RCC 7860 (cell line): ENCODE data around the gene MTCH1.
"Not testable (repeated sequence)": the region's sequence is repeated elsewhere in the genome, so short reads cannot be mapped to it uniquely, and the experiment has no call there.

Source experiments
- DNase-seq: peaks from one replicate; pipeline ENCODE4 v3.0.0-alpha.2; 2015; ENCODE audit warnings: low spot score
- FAIRE-seq: peaks from 2 replicates; lab custom pipeline; 2012; peaks lifted over from hg19 to GRCh38; lab: Jason Lieb, UNC

Gene MTCH1

DNA sequence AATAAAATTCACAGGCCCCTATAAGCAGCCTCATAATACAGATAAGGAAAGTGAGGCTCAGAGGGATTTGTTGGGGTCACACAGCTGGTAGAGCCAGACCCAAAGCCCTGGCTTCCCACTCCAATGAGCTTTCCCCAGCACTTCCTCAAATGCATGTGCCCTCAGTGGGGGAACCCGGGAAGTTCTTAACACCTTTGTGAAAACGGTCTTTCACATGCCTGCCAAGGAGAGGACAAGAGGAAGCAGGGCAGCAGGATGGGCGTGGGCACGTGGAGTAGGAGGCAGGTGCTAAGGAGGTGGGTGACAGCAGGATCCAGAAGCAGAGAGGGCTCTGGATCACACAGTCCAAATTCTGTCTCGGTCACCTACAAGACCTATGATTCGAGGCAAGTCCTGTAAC, 30.9 kb downstream of the MTCH1 start:
- FAIRE-seq (no peak), DNase-seq (no peak)

- DNase-seq: no peak
- no peak for FAIRE-seq
Measured at GRCh38 chr6:36954262-36954931, 31.6 kb downstream of the MTCH1 start, which contains the start of gene PI16. TSS of gene PI16 (plus strand) at chr6:36954738. CDS start at chr6:36954761, 23 bp downstream.

DNA sequence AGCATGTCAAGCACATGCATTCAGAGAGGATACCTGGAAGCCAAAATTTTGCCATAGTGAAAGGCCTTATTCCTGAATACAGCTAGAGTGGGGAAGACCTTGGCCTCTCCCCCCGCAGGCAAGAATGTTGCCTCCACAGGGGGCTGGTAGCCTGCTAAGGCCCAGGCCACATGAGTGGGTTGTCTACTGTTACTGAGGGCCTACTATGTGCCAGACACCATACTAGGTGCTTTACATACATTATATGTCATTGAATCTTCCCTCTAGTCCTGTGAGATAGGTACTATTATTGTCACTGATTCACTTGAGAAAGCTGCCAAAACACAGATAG, 32.1 kb downstream of the MTCH1 start:
- DNase-seq (no peak), FAIRE-seq (no peak)

GRCh38 chr6:36949636-36950035, 36.4 kb downstream of the MTCH1 start:
- FAIRE-seq: no peak
- peak; percentile 28 for DNase-seq

DNA sequence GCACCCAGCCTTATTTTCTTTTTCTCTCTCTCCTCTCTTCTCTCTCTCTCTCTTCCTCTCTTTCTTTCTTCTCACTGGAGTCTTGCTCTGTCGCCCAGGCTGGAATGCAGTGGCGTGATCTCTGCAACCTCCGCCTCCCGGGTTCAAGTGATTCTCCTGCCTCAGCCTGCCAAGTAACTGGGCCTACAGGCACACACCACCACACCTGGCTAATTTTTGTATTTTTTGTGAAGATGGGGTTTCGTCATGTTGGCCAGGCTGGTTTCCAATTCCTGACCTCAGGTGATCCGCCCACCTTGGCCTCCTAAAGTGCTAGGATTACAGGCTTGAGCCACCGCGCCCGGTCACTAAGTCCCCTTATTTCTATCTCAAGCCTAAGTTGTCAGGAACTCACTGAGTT, 36.9 kb downstream of the MTCH1 start:
- FAIRE-seq: not testable (repeated sequence)

DNA sequence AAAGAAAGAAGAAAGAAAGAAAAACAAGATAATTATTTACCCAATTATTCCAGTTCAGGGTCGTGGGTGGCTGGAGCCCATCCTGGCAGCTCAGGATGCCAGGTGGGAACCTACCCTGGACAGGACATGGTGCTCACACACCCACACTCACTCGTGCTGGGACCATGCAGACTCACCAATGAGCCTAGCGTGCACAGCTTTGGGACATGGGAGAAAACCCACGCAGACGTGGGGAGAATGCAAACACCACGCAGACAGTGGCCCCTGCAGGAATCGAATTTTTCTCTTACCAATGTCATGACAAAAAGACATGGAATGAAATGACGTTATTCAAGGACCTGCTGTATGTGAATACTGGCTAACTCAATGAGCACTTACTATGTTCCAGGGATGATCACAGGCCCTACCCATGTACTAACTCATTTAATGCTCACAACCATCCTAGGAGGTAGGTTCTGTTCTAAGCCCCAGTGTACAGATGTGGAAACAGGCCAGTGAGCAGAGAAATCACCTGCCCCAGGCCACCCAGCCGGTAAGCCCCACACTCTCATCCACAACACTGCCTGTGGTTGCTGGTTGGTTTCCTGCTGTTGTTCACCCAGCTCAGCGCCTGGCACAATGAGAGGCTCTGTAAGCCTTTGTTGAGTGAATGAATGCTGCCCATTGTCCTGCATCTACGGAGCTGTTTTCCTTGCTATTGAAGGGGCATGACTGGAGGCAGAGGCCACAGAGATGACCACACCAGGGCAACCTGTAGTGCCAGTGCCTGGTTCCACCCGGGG, 38.2 kb downstream of the MTCH1 start:
- FAIRE-seq: no peak

More for the DNA sequence above, 36.9 kb downstream of the MTCH1 start:
- DNase-seq: not testable (repeated sequence)

GRCh38 chr6:36946526-36946925, 39.5 kb downstream of the MTCH1 start:
- no peak for FAIRE-seq
- DNase-seq: no peak

More for the DNA sequence above, 38.2 kb downstream of the MTCH1 start:
- DNase-seq: no peak

- FAIRE-seq (no peak), DNase-seq (no peak)
Measured at GRCh38 chr6:36945301-36945700, 40.7 kb downstream of the MTCH1 start.

GRCh38 chr6:36944650-36945049, 41.3 kb downstream of the MTCH1 start:
- DNase-seq (no peak), FAIRE-seq (no peak)

DNA sequence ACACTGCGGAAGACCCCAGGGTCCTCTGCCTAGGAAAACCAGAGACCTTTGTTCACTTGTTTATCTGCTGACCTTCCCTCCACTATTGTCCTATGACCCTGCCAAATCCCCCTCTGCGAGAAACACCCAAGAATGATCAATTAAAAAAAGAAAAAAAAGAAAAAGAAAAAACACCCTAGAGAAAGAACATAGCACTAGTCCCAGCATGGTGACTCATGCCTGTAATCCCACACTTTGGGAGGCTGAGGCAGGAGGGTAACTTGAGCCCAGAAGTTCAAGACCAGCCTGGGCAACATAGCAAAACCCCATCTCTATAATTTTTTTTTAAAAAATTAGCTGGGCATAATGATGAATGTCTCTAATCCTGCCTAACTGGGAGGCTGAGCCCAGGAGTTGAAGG, 43.7 kb downstream of the MTCH1 start:
- not testable (repeated sequence) for FAIRE-seq

GRCh38 chr6:36941561-36941960, 44.4 kb downstream of the MTCH1 start:
- not testable (repeated sequence) for FAIRE-seq, DNase-seq

More for the DNA sequence above, 43.7 kb downstream of the MTCH1 start:
- not testable (repeated sequence) for DNase-seq

- DNase-seq: no peak
- no peak for FAIRE-seq
Measured at GRCh38 chr6:36940027-36940426, 46.0 kb downstream of the MTCH1 start.

- FAIRE-seq, DNase-seq: not testable (repeated sequence)
Measured at GRCh38 chr6:36939005-36939404, 47.0 kb downstream of the MTCH1 start.

GRCh38 chr6:36938536-36938935, 47.5 kb downstream of the MTCH1 start:
- no peak for FAIRE-seq
- DNase-seq: no peak

DNA sequence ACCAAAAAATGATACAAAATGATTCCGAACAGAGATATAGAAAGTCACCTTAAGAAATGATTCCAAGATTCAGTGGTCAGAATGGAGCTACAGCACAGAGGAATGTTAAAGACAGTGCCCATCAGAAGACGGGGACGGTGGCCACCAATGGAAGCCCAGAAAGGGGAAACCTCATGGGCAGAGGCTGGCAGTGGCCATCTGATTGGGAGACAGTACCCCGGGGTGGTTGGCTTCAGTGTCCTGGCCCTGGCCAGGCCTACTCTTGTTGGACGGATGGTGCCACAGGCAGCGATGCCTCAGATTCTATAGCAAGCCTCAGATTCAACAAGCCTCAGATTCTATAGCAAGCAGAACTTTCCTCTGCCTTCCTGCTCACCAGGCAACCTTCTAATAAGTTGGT, 48.1 kb downstream of the MTCH1 start:
- DNase-seq: no peak
- no peak for FAIRE-seq

DNA sequence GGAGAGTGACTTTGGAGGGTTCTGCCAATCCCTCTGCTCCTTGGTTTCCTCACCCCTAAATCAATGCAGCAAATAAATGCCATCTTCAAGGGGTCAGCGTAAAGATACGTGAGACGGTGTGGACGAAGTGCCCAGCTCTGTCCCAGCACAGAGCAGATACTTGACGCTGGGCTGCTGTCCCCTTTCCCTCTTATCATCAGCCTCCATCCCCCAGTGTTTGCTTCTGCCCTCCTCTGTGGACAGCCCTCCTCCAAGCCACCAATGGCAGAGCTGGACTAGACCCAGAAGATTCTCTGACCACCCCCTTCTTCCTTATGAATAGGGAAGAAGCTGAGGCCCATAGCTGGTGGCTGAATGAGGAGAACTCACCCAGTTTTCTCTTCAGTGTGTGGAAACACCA, 49.2 kb downstream of the MTCH1 start:
- DNase-seq (no peak), FAIRE-seq (no peak)

- DNase-seq (no peak), FAIRE-seq (no peak)
Measured at GRCh38 chr6:36934901-36935300, 51.1 kb downstream of the MTCH1 start.

DNA sequence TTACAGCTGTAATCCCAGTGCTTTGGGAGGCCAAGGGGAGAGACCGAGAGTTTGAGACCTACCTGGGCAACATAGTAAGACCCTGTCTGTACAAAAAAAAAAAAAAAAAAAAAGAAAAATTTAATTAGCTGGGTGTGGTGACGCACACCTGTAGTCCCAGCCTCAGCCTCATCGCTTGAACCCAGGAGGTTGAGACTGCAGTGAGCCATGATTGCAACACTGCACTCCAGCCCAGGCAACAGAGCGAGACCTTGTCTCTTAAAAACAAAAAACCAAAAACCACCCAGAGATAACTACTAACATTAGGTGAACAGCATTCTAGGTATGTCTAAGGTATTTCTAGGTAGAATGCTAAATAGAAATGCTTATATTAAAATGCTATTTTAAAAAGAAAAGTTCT, 52.5 kb downstream of the MTCH1 start:
- DNase-seq (no peak), FAIRE-seq (no peak)

DNA sequence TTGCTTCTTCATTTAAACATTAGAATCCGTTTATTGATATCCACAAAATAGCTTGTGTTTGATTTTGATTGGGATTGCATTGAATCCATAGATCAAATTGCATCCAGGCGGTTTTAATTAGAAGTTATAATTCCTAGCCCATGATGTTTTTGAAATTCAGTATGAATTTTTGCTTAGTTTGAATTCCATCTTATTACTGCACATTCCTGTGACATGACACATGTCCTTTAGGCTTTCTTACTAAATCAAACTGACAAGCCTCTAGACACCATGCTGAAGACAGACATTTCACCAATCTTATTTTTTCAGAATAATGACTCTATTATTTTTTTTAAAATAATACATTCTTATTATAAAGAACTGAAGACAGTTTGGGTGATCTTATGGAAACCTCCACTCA, 52.9 kb downstream of the MTCH1 start:
- FAIRE-seq (no peak), DNase-seq (peak; percentile 9)

- no peak for DNase-seq
- no peak for FAIRE-seq
Measured at GRCh38 chr6:36930483-36930882, 55.5 kb downstream of the MTCH1 start.

DNA sequence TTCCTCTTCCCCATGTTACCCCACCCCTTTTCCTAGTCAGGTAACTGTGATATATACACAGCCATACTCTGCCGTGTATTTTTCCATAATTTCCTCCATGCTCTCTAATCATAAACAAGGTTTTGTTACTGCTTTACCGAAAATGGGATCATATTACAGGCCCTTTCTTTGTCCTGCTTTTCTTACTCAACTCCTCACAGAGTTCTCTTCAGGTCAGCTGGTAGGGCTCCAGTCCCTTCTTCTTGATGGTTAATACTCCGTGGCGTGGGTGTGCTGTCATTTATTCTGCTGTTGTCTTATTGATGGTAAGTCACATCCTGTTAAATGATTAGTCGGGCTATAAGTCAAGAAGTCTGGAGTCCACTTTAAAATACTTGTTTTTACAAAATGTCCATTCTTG, 56.4 kb downstream of the MTCH1 start:
- DNase-seq (no peak), FAIRE-seq (no peak)

DNA sequence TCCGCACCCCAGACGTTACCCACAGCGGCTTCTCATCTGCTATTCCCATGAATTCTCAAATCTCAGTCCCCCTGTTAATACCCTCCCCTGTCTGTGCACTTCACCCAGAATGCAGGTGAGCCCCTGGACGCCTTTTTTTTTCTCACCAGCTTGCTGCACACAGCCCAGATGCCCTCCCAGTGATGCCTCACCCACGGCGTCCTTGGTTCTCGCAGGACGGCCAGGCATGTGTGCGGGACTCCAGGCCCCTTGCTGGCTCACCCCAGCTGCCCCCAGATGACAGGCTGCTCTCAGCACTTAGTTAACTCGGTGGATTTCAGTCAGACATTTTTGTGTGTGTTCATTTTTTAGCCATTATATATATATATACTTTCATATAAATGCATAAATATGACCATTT, 56.8 kb downstream of the MTCH1 start:
- no peak for FAIRE-seq
- no peak for DNase-seq
